22Rv1 (cell line): ENCODE data around the gene WNT9A.

Experiments used
- H3K27ac ChIP-seq: fragments of 450-650 bp; 2 replicates; pipeline ENCODE4 v1.5.1; 2017
- ZFX ChIP-seq: fragments of 450-650 bp; IDR thresholded peaks from 2 replicates; pipeline ENCODE4 v1.6.1; 2017; ENCODE audit warnings: antibody characterized with exemption, borderline replicate concordance
- TF ChIP-seq, protein P1 (sequence below): fragments of 450-650 bp; IDR thresholded peaks from 2 replicates; pipeline ENCODE4 v1.5.1; 2017; ENCODE audit warnings: mild to moderate bottlenecking

The WNT9A gene

DNA sequence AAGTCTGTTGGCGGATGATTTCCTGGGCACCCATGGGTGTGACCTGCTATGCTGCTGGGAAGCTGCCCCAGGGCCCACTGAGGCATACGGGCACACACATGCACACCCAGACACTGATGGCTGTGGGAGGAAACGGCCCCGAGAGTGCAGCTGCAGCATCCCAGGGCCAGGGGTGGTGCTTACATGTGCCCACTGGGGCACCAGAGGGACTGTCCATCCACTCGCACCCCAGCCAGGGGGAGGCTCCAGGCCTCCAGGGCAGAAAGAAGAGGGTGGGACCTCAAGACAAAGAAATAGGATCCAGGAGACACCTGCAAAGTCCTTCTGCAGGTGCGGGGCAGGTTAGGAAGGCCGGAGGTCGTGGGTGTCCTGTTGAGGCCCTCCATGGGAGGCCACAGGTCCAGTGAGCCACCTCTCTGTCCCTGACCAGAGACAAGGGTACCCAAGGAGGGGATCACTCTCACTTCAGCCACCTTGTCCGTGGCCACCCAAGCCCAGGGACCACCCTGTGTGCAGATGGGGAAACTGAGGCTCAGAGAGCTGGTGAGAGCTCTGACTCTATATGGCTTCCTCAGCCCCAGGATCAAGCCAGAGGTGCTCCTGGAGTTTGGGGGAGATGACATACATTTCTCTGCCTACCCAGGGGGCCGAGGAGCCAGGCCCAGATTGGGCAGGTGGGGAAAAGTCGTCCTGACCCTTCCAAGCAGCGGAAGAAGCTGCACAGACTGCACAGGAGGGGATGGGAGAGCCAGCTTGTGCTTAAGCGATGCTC is 57.1 kb downstream of the WNT9A start:
- no peak overlapping the region for H3K27ac ChIP-seq
- no peak for TF ChIP-seq ZFX
- TF ChIP-seq, protein P1, sequence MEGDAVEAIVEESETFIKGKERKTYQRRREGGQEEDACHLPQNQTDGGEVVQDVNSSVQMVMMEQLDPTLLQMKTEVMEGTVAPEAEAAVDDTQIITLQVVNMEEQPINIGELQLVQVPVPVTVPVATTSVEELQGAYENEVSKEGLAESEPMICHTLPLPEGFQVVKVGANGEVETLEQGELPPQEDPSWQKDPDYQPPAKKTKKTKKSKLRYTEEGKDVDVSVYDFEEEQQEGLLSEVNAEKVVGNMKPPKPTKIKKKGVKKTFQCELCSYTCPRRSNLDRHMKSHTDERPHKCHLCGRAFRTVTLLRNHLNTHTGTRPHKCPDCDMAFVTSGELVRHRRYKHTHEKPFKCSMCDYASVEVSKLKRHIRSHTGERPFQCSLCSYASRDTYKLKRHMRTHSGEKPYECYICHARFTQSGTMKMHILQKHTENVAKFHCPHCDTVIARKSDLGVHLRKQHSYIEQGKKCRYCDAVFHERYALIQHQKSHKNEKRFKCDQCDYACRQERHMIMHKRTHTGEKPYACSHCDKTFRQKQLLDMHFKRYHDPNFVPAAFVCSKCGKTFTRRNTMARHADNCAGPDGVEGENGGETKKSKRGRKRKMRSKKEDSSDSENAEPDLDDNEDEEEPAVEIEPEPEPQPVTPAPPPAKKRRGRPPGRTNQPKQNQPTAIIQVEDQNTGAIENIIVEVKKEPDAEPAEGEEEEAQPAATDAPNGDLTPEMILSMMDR, result no peak

DNA sequence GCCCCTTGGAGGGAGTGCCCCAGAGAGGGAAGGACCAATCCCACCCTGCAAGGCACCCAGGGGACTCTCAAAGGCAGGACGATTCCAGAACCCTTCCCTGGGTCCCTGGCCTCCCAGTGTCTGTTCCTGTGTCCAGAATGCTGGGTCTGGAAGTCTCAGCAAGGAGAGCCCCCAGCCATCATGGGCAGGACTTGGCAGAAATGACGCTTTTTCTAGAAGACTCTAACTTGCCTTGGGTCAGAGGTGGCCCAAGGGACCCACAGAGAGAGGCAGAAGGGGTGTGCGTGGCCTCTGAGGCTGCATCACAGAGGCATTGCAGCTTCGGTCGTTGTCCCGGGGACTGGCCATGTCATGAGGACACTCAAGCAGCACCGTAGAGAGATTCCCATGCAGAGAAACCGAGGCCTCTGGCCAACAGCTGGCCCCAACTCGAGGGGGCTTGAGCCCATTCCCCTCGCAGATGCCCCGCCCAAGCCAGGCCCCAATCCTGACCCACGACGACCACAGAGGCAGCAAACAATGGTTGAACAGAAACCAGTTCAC is 57.8 kb downstream of the WNT9A start:
- H3K27ac ChIP-seq, result no peak overlapping the region
- TF ChIP-seq, protein P1, result no peak
- TF ChIP-seq ZFX, result no peak

DNA sequence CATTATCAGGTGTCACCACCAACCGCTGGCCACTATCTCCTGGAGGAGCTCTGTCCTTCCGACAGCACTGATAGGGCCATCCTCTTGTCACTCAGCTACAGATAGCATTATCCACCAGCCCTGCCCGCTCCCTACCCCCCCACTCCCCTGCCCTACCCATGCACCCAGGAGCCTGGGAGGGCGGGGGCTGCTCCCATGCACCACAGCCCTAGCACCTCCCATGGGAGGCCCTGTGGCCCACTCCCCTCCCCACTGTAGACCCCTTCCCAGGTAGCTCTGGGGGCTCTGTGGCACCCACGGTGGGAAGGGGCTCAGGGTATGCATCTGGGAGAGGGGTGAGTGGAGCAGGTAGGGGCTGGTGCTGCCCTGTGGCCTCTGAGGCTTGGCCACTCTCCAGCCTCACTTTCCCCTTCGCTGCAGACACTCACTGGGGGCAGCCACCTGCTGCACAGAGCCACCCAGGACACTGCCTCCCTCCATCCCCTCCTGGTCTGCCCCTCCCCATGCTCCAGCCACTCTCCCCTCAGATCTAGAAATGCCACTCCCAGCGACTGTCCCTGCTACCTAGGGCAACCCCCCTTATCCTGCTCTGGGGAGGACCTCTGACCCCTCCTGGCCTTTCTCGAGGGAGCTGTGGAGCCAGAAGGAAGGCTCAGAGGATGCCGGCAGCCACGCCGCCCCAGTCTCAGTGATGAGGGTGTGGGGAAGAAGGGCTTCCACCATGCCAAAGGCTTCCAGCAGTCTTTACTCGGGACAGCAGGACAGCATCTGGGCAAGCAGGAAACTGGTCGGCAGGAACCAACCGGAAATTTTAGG is 58.5 kb downstream of the WNT9A start:
- no peak overlapping the region for H3K27ac ChIP-seq

DNA sequence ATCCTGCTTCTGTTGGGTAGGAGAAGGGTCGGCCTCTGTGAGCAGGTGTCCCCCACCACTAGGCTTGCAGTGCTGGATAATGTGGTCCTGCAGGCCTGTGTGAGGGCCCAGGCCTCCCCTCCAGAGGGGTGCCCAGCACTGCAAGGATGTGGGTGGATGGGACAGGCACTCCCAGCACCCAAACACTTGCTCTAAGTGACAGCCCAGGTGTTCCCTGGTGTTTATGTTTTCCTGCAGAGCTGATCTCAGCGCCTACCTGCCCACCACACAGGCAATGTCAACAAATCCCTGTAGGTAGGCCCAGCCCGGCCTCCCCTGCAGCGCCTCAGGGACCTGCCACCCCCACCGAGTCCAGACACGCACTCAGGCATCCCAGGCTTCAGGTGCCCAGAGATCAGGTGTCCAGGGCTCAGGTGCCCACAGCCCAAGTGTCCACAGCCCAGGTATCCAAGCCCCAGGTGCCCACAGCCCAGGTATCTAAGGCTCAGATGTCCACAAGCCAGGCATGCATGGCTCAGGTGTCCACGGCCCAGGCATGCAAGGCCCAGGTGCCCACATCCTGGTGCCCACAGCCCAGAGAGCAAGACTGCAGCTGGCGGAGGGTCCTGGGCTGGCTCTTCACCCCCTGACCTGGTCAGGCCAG is 59.2 kb downstream of the WNT9A start:
- no peak for TF ChIP-seq ZFX
- TF ChIP-seq, protein P1, result no peak
- H3K27ac ChIP-seq, result no peak overlapping the region

More for the DNA sequence above, 58.5 kb downstream of the WNT9A start:
- no peak for TF ChIP-seq ZFX
- TF ChIP-seq, protein P1, result no peak

DNA sequence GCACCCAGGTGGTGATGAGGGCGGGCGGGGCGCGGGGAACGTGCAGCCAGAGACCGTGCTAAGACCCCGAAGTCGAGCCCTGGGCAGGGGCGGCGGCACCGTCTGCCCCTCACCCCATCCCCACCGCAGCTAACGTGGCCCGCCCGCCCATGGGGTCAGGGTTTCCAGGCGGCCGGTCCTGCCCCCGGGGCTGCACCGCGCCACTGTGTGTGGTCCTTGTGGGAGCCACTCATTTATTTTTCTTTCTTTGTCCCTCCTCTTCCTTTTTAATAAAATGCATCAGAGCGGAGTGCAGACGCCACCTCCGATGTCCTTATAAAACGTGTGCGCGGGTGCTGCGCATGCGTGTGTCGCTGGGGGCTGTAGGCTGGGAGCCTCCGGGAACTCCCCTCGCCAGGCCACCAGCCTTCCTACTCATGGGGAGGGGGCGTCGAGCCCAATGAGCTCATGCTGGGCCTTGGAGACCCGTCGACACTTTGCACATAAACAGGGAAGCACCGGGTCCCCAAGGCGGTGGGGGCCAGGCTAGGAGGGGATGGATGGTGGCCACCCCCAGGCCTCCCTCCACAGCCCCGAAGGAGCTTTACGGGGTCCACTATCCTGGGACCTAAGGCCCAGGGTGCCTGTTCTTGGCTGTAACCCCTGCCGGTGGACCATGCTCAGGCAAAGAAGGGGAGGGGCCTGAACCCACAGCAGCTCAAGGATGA is 59.9 kb downstream of the WNT9A start:
- no peak for TF ChIP-seq ZFX
- TF ChIP-seq, protein P1, result no peak
- H3K27ac ChIP-seq, result no peak overlapping the region

DNA sequence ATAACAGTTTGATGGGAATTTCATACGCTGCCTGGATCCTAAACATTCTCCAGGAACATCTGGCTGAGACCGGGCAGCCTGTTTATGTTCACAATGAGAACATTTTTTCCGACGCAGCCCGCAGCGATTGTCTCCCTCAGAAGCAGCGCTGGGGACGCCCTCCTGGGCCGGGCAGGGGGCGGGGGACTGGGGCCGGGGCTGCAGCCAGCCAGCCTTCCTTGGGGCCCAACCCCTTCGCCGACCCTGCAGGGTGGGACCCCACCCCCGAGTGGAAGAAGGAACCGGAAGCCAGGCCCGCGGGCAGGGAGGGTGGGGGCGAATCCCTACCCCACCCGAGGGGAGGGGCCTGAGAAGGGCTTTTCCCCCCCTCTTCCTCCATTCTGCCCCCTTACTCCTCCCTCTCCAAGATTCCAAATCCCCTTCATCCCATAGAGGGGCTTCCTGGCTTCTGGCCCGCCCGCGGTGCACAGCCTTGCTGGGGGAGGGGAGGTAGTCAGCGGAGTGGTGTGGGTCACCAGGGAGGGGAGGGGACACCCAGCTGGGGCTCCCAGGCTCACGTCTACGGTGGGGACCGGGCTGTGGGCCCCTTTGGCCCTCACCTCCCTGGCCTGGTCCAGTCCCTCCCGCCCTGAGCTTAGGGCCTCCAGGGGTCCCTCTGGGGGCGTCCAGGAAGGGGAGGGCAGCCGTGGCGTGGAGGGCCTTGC is 60.6 kb downstream of the WNT9A start:
- TF ChIP-seq ZFX, result no peak
- TF ChIP-seq, protein P1, result no peak
- no peak overlapping the region for H3K27ac ChIP-seq
